HepG2 (cell line): Measurements from ENCODE around the gene C19orf33. TPM values are rescaled to one million over a fixed set of nuclear protein-coding genes. Genes with fewer than 3 reads are reported as not detected.

ENCODE experiments used
- AGO1 ChIP-seq: fragments of 200-400 bp; formaldehyde crosslinking; IDR thresholded peaks from 2 replicates; pipeline ENCODE4 v1.6.1; 2017; ENCODE audit warnings: mild to moderate bottlenecking, low read depth, low read length, moderate library complexity; ENCODE audit not compliant: poor library complexity, severe bottlenecking
- ERF ChIP-seq: IDR thresholded peaks from 2 replicates; pipeline ENCODE4 v1.6.1; 2018; ENCODE audit warnings: missing biosample characterization, missing genetic modification reagents
- ESRRA ChIP-seq: sonication (generic); formaldehyde crosslinking; IDR thresholded peaks from 2 replicates; pipeline ENCODE4 v1.5.1; 2020; ENCODE audit warnings: mild to moderate bottlenecking, low read depth, missing genetic modification reagents
- GRHL1 ChIP-seq: sonication (generic); formaldehyde crosslinking; conservative IDR thresholded peaks from 2 replicates; pipeline ENCODE4 v1.8.0; 2022; ENCODE audit warnings: missing genetic modification reagents
- HIVEP1 ChIP-seq: sonication (generic); formaldehyde crosslinking; IDR thresholded peaks from 2 replicates; pipeline ENCODE4 v1.4.0; 2020; ENCODE audit warnings: mild to moderate bottlenecking, missing genetic modification reagents
- HNF4G ChIP-seq, 2 experiments: sonication (generic) in 1 of 2; formaldehyde crosslinking in 1 of 2; IDR thresholded peaks; 2 replicates each; pipeline versions ENCODE4 v1.4.0 to v1.6.1; 2011 to 2020; ENCODE audit warnings: borderline replicate concordance in 2 of 2, low read depth in 2 of 2, mild to moderate bottlenecking in 2 of 2, low read length in 1 of 2, missing genetic modification reagents in 1 of 2, moderate library complexity in 1 of 2
- KLF12 ChIP-seq: sonication (generic); formaldehyde crosslinking; IDR thresholded peaks from 2 replicates; pipeline ENCODE4 v1.4.0; 2020; ENCODE audit warnings: missing genetic modification reagents, borderline replicate concordance
- MAX ChIP-seq: IDR thresholded peaks from 2 replicates; pipeline ENCODE4 v1.6.1; 2012; ENCODE audit warnings: inconsistent platforms
- MLLT10 ChIP-seq: sonication (generic); formaldehyde crosslinking; IDR thresholded peaks from 2 replicates; pipeline ENCODE4 v1.4.0; 2020; ENCODE audit warnings: missing genetic modification reagents
- MXD1 ChIP-seq: sonication (generic); formaldehyde crosslinking; IDR thresholded peaks from 2 replicates; pipeline ENCODE4 v1.4.0; 2020; ENCODE audit warnings: mild to moderate bottlenecking, missing genetic modification reagents
- PAXIP1 ChIP-seq: sonication (generic); formaldehyde crosslinking; conservative IDR thresholded peaks from 2 replicates; pipeline ENCODE4 v1.4.0; 2020; ENCODE audit warnings: mild to moderate bottlenecking, missing genetic modification reagents, moderate library complexity
- RXRA ChIP-seq: sonication (generic); formaldehyde crosslinking; IDR thresholded peaks from 2 replicates; pipeline ENCODE4 v1.5.1; 2020; ENCODE audit warnings: missing genetic modification reagents
- SPEN ChIP-seq: sonication (generic); formaldehyde crosslinking; IDR thresholded peaks from 2 replicates; pipeline ENCODE4 v1.5.1; 2020; ENCODE audit warnings: low read depth, mild to moderate bottlenecking, missing genetic modification reagents
- SRSF4 ChIP-seq: fragments of 200-400 bp; formaldehyde crosslinking; IDR thresholded peaks from one replicate; pipeline ENCODE4 v1.6.1; 2018; ENCODE audit warnings: mild to moderate bottlenecking, low read depth, low read length, moderate library complexity; ENCODE audit not compliant: poor library complexity, severe bottlenecking
- ZNF263 ChIP-seq: sonication (generic); formaldehyde crosslinking; IDR thresholded peaks from 2 replicates; pipeline ENCODE4 v1.4.0; 2020; ENCODE audit warnings: missing genetic modification reagents
- ZNF430 ChIP-seq: sonication (generic); formaldehyde crosslinking; IDR thresholded peaks from 2 replicates; pipeline ENCODE4 v1.9.0; 2021; ENCODE audit warnings: mild to moderate bottlenecking, missing genetic modification reagents
- ZNF629 ChIP-seq: sonication (generic); formaldehyde crosslinking; conservative IDR thresholded peaks from 2 replicates; pipeline ENCODE4 v1.5.0; 2020; ENCODE audit warnings: missing genetic modification reagents
- ZSCAN21 ChIP-seq: sonication (generic); formaldehyde crosslinking; IDR thresholded peaks from 2 replicates; pipeline ENCODE4 v1.8.0; 2022; ENCODE audit warnings: mild to moderate bottlenecking, missing genetic modification reagents, moderate library complexity, borderline replicate concordance
- ZSCAN22 ChIP-seq: sonication (generic); formaldehyde crosslinking; IDR thresholded peaks from 2 replicates; pipeline ENCODE4 v1.4.0; 2020; ENCODE audit warnings: mild to moderate bottlenecking, missing genetic modification reagents
- ZSCAN9 ChIP-seq: IDR thresholded peaks from 2 replicates; pipeline ENCODE4 v1.6.1; 2016; ENCODE audit warnings: borderline replicate concordance
- ZXDC ChIP-seq: sonication (generic); formaldehyde crosslinking; IDR thresholded peaks from 2 replicates; pipeline ENCODE4 v1.5.0; 2020; ENCODE audit warnings: mild to moderate bottlenecking, missing genetic modification reagents
- polyA plus RNA-seq, 8 experiments: library from polyadenylated mRNA; depleted of rRNA in 3 of 8; stranded (reverse) in 7 of 8; unstranded in 1 of 8; fragments of >200 nt; fragmentation: Illumina TruSeq in 4 of 8; extraction: Trizol in 4 of 8; gene quantifications; 2 replicates each; pipeline versions ENCODE4 v1.2.1 to v1.2.3, GENCODE V29; 2011 to 2016; ENCODE audit warnings: low read depth in 4 of 8, missing spikeins in 1 of 8, mixed read lengths in 1 of 8; ENCODE audit not compliant: insufficient read depth in 1 of 8
- total RNA-seq, 5 experiments: library from RNA; depleted of rRNA; stranded (reverse); fragments of >200 nt; fragmentation: Illumina TruSeq; extraction: Trizol; gene quantifications; 2 replicates each; pipeline ENCODE4 v1.2.3, GENCODE V29; 2016; ENCODE audit warnings: low read depth in 1 of 5

C19orf33 gene
- total and polyA plus RNA-seq, 2 of the 13 experiments (the other 11 are each of a cell fraction or from before 2014, with no cell fraction given) = 2.5 to 3.3 TPM

GRCh38 chr19:38304352-38304865, 358 bp downstream of the C19orf33 start (continued):
- TF ChIP-seq RXRA (CRISPR knock-in tag) = 0 out of 2 replicates have a peak, but pooled peaks have one; percentile 43
- no peak for TF ChIP-seq ZXDC (CRISPR knock-in tag)
- no peak for TF ChIP-seq SRSF4
- TF ChIP-seq GRHL1 (CRISPR knock-in tag) = no peak
- no peak for TF ChIP-seq ESRRA
- no peak for TF ChIP-seq ZNF629 (CRISPR knock-in tag)
- peak; percentile 59; the same call in 1 of the 2 replicates for TF ChIP-seq PAXIP1 (CRISPR knock-in tag)
- TF ChIP-seq ZSCAN21 (CRISPR knock-in tag) = 0 out of 2 replicates have a peak, but pooled peaks have one; percentile 19
- TF ChIP-seq MXD1 (CRISPR knock-in tag) = no peak
- no peak for TF ChIP-seq AGO1
- TF ChIP-seq ZNF430 (CRISPR knock-in tag) = no peak
- no peak for TF ChIP-seq SPEN (CRISPR knock-in tag)
- TF ChIP-seq KLF12 (CRISPR knock-in tag) = 0 out of 2 replicates have a peak, but pooled peaks have one; percentile 43
- no peak for TF ChIP-seq ZSCAN22 (CRISPR knock-in tag)
- no peak for TF ChIP-seq MAX
- no peak for TF ChIP-seq ZNF263
- TF ChIP-seq HNF4G (IDR thresholded peaks at IDR 0.05; ENCODE audit: borderline replicate concordance, low read depth, low read length) = peak; percentile 52; the same call in 1 of the 2 replicates
- TF ChIP-seq HNF4G (CRISPR knock-in tag; IDR thresholded peaks at IDR 0.05; ENCODE audit: borderline replicate concordance, low read depth) = 0 out of 2 replicates have a peak, but pooled peaks have one; percentile 50
- no peak for TF ChIP-seq ZSCAN9 (CRISPR knock-in tag)
- peak; percentile 42; the same call in 1 of the 2 replicates for TF ChIP-seq HIVEP1
- no peak for TF ChIP-seq ERF (CRISPR knock-in tag)
- no peak for TF ChIP-seq MLLT10 (CRISPR knock-in tag)
